ENCODE measurements around the gene LRRC8D. TPM values are rescaled to one million over a fixed set of nuclear protein-coding genes. Genes with fewer than 3 reads are reported as not detected.

Gene LRRC8D
- total RNA-seq, 4 donors from 2014 or later = 12.0 to 47.4 (median 17.8) TPM

DNA sequence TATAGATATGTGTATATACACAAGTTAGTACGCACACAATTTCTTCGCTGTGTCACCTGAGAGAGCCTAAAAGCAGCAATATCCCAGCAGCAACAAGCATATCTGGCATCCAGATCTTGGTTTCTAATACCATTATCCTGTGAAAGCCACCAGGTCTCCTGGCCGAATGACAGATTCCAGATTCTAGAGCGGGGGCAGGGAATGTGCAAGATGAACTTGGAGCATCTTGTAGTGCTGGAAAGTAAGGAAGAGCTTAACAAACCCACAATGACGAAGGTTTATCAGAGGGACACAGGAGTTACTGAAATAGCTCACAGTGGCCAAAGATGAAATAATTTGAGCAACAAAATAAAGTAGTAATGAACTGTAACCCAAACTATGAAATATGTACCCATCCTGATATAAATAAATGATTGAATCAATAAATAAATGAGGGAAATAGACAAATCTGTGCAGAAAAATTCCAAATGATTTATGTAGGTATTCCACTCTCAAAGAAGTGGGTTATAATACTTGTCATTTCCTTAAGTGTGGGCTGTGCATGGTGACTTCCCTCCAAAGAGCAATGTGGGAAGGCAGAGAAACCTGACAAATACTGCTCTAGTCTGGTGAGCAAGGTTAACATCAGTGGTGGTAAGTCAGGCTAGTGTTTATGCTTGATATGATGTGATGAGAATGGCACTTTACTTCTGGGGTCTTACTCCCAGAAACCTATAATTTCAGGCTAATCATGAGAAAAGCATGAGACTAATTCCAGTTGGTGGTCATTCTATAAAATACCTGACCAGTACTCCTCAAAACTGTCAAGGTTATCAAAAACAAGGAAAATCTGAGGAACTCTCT, 67.9 kb downstream of the LRRC8D start:
- no peaks in the 10 kb centered on the region for H3K4me1 ChIP-seq
- no peaks in the 10 kb centered on the region for H3K36me3 ChIP-seq
- no peaks in the 10 kb centered on the region for H3K27me3 ChIP-seq
- no peaks in the 10 kb centered on the region for H3K9me3 ChIP-seq
- no peak overlapping the region for H3K27ac ChIP-seq
- H3K4me3 ChIP-seq = no peak overlapping the region
- TF ChIP-seq, protein P1, sequence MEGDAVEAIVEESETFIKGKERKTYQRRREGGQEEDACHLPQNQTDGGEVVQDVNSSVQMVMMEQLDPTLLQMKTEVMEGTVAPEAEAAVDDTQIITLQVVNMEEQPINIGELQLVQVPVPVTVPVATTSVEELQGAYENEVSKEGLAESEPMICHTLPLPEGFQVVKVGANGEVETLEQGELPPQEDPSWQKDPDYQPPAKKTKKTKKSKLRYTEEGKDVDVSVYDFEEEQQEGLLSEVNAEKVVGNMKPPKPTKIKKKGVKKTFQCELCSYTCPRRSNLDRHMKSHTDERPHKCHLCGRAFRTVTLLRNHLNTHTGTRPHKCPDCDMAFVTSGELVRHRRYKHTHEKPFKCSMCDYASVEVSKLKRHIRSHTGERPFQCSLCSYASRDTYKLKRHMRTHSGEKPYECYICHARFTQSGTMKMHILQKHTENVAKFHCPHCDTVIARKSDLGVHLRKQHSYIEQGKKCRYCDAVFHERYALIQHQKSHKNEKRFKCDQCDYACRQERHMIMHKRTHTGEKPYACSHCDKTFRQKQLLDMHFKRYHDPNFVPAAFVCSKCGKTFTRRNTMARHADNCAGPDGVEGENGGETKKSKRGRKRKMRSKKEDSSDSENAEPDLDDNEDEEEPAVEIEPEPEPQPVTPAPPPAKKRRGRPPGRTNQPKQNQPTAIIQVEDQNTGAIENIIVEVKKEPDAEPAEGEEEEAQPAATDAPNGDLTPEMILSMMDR (IDR thresholded peaks at IDR 0.05) = no peak
- intact Hi-C loops (cut with DNase I; ENCODE audit: low total_unique reads) = no loop called here
- no peak for DNase-seq

DNA sequence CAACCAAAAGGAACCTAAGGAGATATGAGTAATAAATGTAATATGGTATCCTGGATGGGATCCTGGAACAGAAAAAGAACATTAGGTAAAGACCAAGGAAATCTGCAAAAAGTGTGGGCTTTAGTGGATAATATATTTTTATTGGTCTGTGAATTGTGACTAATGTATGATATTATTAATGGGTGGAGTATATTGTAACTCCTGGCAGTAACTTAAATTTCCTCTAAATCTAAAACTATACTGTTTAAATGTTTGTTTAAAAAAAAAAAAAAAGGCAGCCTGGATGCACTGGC, 68.4 kb downstream of the LRRC8D start:
- no peaks in the 10 kb centered on the region for H3K9me3 ChIP-seq
- no peaks in the 10 kb centered on the region for H3K27me3 ChIP-seq
- H3K4me3 ChIP-seq = no peak overlapping the region
- no peak for DNase-seq
- no peaks in the 10 kb centered on the region for H3K4me1 ChIP-seq
- TF ChIP-seq POLR2A (IDR thresholded peaks at IDR 0.05) = no peak
- TF ChIP-seq, protein P1 (IDR thresholded peaks at IDR 0.05) = no peak
- H3K27ac ChIP-seq = no peak overlapping the region
- no peaks in the 10 kb centered on the region for H3K36me3 ChIP-seq
- intact Hi-C loops (cut with DNase I; ENCODE audit: low total_unique reads) = no loop called here

DNA sequence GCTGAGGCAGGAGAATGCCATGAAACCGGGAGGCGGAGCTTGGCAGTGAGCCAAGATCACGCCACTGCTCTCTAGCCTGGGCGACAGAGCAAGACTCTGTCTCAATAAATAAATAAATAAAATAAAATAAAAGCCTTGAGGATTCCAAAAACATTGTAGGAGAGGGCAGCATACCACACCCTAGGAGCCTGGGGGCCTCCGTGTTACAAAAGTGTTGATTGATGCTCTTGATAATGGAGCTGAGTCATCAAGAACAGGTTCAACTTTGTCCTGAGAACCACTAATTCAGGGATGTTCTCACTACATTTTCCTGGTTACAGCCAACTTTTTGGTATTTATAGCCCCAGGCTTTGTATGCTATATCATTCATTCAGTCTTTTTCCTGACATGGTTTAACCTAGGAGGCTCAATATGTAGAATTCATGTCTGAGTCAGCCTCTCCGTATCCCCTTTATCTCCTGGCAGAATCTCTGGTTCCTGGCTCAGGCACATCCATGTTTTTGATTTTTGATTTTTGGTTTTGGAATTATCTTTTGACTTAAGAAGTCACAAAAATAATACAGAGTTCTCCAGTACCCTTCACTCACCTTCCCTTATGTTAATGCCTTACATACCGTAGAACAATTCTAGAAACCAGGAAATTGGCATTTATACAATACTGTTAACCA, 69.4 kb downstream of the LRRC8D start:
- H3K27ac ChIP-seq = no peak overlapping the region
- H3K9me3 ChIP-seq = no peaks in the 10 kb centered on the region
- intact Hi-C loops (cut with DNase I; ENCODE audit: low total_unique reads) = no loop called here
- no peak overlapping the region for H3K4me3 ChIP-seq
- H3K4me1 ChIP-seq = no peaks in the 10 kb centered on the region
- no peak for DNase-seq
- TF ChIP-seq, protein P1 (IDR thresholded peaks at IDR 0.05) = no peak
- TF ChIP-seq POLR2A (IDR thresholded peaks at IDR 0.05) = no peak
- H3K27me3 ChIP-seq = no peaks in the 10 kb centered on the region
- no peaks in the 10 kb centered on the region for H3K36me3 ChIP-seq

DNA sequence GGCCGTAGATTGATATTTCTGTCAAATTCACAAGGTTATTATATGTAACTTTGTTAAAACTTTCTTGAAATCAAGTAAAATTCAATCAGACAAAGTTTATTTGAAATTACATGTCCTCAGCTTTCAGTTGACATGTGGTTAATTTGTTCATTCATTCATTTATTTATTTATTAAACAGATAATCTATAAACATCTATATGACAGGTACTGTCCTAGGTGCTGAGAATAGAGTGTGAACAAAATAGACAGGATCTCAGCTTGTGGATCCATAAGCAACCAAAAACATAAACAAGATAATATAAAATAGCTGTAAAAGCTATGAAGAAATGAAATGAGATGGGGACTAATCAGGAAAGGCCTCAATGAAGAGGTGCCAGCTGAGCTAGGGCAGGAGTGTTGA, 72.0 kb downstream of the LRRC8D start:
- no peak overlapping the region for H3K27ac ChIP-seq
- intact Hi-C loops (cut with DNase I; ENCODE audit: low total_unique reads) = no loop called here
- TF ChIP-seq, protein P1 (IDR thresholded peaks at IDR 0.05) = no peak
- TF ChIP-seq POLR2A (IDR thresholded peaks at IDR 0.05) = no peak

More for the DNA sequence above, 72.0 kb downstream of the LRRC8D start:
- no peak for DNase-seq
- H3K27me3 ChIP-seq = no peaks in the 10 kb centered on the region
- H3K36me3 ChIP-seq = no peaks in the 10 kb centered on the region
- no peaks in the 10 kb centered on the region for H3K4me1 ChIP-seq
- no peak overlapping the region for H3K4me3 ChIP-seq
- no peaks in the 10 kb centered on the region for H3K9me3 ChIP-seq
